ENCODE measurements around the gene ZNF574. TPM values are rescaled to one million over a fixed set of nuclear protein-coding genes. Genes with fewer than 3 reads are reported as not detected.

Gene ZNF574
- total RNA-seq, 4 donors from 2014 or later: 15.0 to 28.4 (median 21.7) TPM

GRCh38 chr19:42074513-42075363 is 1.2 kb upstream of the ZNF574 start:
- TF ChIP-seq CTCF (IDR thresholded peaks at IDR 0.05) (no peak), POLR2AphosphoS5 (IDR thresholded peaks at IDR 0.05) (no peak), EP300 (IDR thresholded peaks at IDR 0.05) (no peak), POLR2A (IDR thresholded peaks at IDR 0.05; ENCODE audit: low read depth) (no peak)
- no peaks in the 10 kb centered on the region for H3K9me3 ChIP-seq
- H3K4me1 ChIP-seq: peaks cover 22 to 44% (median 36%) of the 10 kb centered on the region in 4 donors
- peak overlapping the region; percentile 81 to 97 (median 88) for H3K4me3 ChIP-seq
- peaks cover 13 to 18% (median 15%) of the 10 kb centered on the region in 4 donors for H3K36me3 ChIP-seq
- 65% methylated on average over 27 of the region's 27 CpGs for WGBS
- intact Hi-C loops (cut with DNase I): no loop called here
- H3K27me3 ChIP-seq: peaks cover 0 to 1% (median 0%) of the 10 kb centered on the region in 4 donors
- DNase-seq (ENCODE audit: extremely low spot score): no peak
- peak overlapping the region; percentile 95 to 97 (median 96) for H3K27ac ChIP-seq (replicated peaks in 1 of 4)

- DNase-seq (ENCODE audit: extremely low spot score): no peak
- no peak for TF ChIP-seq CTCF (IDR thresholded peaks at IDR 0.05)
- no peak for TF ChIP-seq EP300 (IDR thresholded peaks at IDR 0.05)
- no peak for TF ChIP-seq POLR2AphosphoS5 (IDR thresholded peaks at IDR 0.05)
- no peak for TF ChIP-seq POLR2A (IDR thresholded peaks at IDR 0.05; ENCODE audit: low read depth)
- H3K27me3 ChIP-seq: no peaks in the 10 kb centered on the region
- no peaks in the 10 kb centered on the region for H3K9me3 ChIP-seq
- peaks cover 18 to 23% (median 20%) of the 10 kb centered on the region in 4 donors for H3K36me3 ChIP-seq
- intact Hi-C loops (cut with DNase I): no loop called here
- peak overlapping the region; percentile 95 to 97 (median 96) for H3K27ac ChIP-seq (replicated peaks in 1 of 4)
- 7% methylated on average over 3 of the region's 3 CpGs for WGBS
- peak overlapping the region; percentile 81 to 97 (median 88) for H3K4me3 ChIP-seq
- H3K4me1 ChIP-seq: peaks cover 20 to 38% (median 31%) of the 10 kb centered on the region in 4 donors
Observed at GRCh38 chr19:42075364-42075615, 676 bp upstream of the ZNF574 start.

- intact Hi-C loops (cut with DNase I): no loop called here
- no peaks in the 10 kb centered on the region for H3K27me3 ChIP-seq
- peak overlapping the region; percentile 92 to 96 (median 95) for H3K27ac ChIP-seq (replicated peaks in 1 of 4)
- peak overlapping the region; percentile 81 to 97 (median 88) for H3K4me3 ChIP-seq
- H3K36me3 ChIP-seq: peaks cover 26 to 35% (median 32%) of the 10 kb centered on the region in 4 donors
- H3K9me3 ChIP-seq: no peaks in the 10 kb centered on the region
- H3K4me1 ChIP-seq: peaks cover 19 to 32% (median 26%) of the 10 kb centered on the region in 4 donors
- 0% methylated on average over 12 of the region's 33 CpGs for WGBS
- DNase-seq (ENCODE audit: extremely low spot score): no peak
- no peak for TF ChIP-seq CTCF (IDR thresholded peaks at IDR 0.05)
- no peak for TF ChIP-seq POLR2A (IDR thresholded peaks at IDR 0.05; ENCODE audit: low read depth)
- TF ChIP-seq EP300 (IDR thresholded peaks at IDR 0.05): no peak
- TF ChIP-seq POLR2AphosphoS5 (IDR thresholded peaks at IDR 0.05): no peak
Observed at GRCh38 chr19:42076380-42076944, 496 bp downstream of the ZNF574 start.

GRCh38 chr19:42078058-42078457 is 2.1 kb downstream of the ZNF574 start:
- intact Hi-C loops (cut with DNase I): no loop called here
- Histone ChIP-seq H3K4me3 (no peak overlapping the region), H3K27ac (replicated peaks in 1 of 4) (peak overlapping the region in 1 of 4 donors; percentile 11), H3K36me3 (peaks cover 26 to 48% (median 45%) of the 10 kb centered on the region in 4 donors), H3K4me1 (peaks cover 19 to 38% (median 30%) of the 10 kb centered on the region in 4 donors), H3K27me3 (no peaks in the 10 kb centered on the region), H3K9me3 (no peaks in the 10 kb centered on the region)
- WGBS: 80% methylated on average over 1 of the region's 1 CpG
- DNase-seq (ENCODE audit: extremely low spot score): no peak
- TF ChIP-seq EP300 (IDR thresholded peaks at IDR 0.05) (no peak), POLR2AphosphoS5 (IDR thresholded peaks at IDR 0.05) (no peak), CTCF (IDR thresholded peaks at IDR 0.05) (no peak), POLR2A (IDR thresholded peaks at IDR 0.05; ENCODE audit: low read depth) (no peak)
